ENCODE results near the gene GRAMD4. TPM values are rescaled to one million over a fixed set of nuclear protein-coding genes. Genes with fewer than 3 reads are reported as not detected.
A peak's percentile ranks its signal among the peaks of the same experiment; 100 is the strongest.

Gene GRAMD4
- total and polyA plus RNA-seq, 12 donors = 15.0 to 241 (median 79.4) TPM

DNA sequence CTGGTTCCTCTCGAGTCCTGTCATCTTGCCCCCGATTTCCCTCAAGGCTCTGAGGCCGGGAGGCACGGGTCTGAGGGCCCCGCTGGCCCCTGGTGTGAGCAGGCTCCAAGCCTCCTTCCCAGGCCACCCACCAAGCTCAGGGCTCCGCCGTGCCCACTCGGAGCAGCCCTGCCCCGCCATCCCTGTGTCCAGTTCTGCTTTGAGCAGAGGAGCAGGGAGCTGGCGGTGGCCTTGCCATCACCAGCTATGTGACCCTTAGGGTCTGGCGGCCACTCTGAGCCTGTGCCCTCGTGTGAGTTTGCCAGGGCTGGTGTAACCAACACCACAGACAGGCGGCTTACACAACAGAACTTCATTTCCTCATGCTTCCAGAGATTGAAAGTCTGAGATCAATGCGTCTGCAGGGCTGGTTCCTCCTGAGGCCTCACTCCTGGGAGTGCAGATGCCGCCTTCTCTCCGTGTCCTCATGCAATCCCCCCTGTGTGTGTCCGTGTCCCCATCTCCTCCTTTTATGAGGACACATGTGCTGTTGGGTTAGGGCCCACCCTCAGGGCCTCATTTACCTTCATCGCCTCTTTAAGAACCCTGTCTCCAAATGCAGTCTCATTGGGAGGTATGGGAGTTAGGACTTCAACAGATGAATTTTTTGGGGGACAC is 46.3 kb upstream of the GRAMD4 start:
- WGBS, 4 donors = 80 to 87% (median 84%) methylated on average over 10 to 18 of the region's 18 CpGs
- DNase-seq = peak in 2 of 7 donors; percentile 11 to 20
- H3K27me3 ChIP-seq = no peaks in the 10 kb centered on the region
- peaks cover 21 to 30% of the 10 kb centered on the region in 2 donors for H3K4me1 ChIP-seq (replicated peaks in 1 of 2)
- no peak overlapping the region for H3K4me3 ChIP-seq
- no peaks in the 10 kb centered on the region for H3K9me3 ChIP-seq (replicated peaks in 1 of 3)
- H3K27ac ChIP-seq = no peak overlapping the region
- H3K36me3 ChIP-seq (replicated peaks in 1 of 2) = no peaks in the 10 kb centered on the region
- TF ChIP-seq POLR2A (IDR thresholded peaks at IDR 0.05) = no peak
- TF ChIP-seq, protein P1, sequence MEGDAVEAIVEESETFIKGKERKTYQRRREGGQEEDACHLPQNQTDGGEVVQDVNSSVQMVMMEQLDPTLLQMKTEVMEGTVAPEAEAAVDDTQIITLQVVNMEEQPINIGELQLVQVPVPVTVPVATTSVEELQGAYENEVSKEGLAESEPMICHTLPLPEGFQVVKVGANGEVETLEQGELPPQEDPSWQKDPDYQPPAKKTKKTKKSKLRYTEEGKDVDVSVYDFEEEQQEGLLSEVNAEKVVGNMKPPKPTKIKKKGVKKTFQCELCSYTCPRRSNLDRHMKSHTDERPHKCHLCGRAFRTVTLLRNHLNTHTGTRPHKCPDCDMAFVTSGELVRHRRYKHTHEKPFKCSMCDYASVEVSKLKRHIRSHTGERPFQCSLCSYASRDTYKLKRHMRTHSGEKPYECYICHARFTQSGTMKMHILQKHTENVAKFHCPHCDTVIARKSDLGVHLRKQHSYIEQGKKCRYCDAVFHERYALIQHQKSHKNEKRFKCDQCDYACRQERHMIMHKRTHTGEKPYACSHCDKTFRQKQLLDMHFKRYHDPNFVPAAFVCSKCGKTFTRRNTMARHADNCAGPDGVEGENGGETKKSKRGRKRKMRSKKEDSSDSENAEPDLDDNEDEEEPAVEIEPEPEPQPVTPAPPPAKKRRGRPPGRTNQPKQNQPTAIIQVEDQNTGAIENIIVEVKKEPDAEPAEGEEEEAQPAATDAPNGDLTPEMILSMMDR (IDR thresholded peaks at IDR 0.05) = no peak
- intact Hi-C loops (cut with DNase I) = loop anchor here (10.0 kb wide), 2 partner anchors 81 to 161 kb away; partner anchors contain the start of gene CERK (in 1 of the 2)

DNA sequence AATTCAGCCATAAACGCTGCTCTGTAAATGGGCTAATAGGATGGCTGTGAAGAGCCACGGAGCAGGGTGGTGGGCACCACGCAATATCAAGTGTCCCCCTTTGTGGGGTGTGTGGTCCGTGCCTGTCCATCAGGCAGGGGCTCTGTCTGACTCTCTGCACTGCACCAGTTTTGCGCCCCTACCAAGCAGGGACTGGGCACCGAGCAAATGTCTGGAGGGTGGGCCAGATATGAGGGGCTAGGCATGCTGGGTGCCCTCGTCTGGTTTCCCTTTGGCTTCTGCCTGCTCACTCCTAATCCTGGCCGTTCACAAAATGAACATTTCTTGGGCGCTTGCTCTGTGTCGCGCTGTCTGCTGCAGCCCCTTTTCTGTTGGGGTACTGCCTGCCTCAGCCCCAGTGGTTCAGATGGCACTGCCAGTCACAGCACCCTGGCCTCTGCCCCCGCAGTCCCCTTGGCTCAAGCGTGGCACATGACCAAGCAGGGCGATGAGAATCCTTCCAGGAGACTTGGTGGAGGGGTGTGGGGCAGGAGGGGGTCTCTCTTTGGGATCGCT is 45.7 kb upstream of the GRAMD4 start:
- Histone ChIP-seq H3K36me3 (replicated peaks in 1 of 2) (no peaks in the 10 kb centered on the region), H3K4me3 (no peak overlapping the region), H3K27me3 (no peaks in the 10 kb centered on the region), H3K9me3 (replicated peaks in 1 of 3) (no peaks in the 10 kb centered on the region), H3K27ac (peak overlapping the region in 2 of 5 donors; percentile 73 to 80), H3K4me1 (replicated peaks in 1 of 2) (peaks cover 21 to 36% of the 10 kb centered on the region in 2 donors)
- 84 to 97% (median 88%) methylated on average over 9 to 15 of the region's 15 CpGs for WGBS, 4 donors
- TF ChIP-seq POLR2A (IDR thresholded peaks at IDR 0.05) = no peak
- TF ChIP-seq, protein P1 (IDR thresholded peaks at IDR 0.05) = no peak
- peak in 2 of 7 donors; percentile 8 to 14 for DNase-seq
- intact Hi-C loops (cut with DNase I) = loop anchor here (10.0 kb wide), 2 partner anchors 80 to 160 kb away; partner anchors contain the start of gene CERK (in 1 of the 2)

DNA sequence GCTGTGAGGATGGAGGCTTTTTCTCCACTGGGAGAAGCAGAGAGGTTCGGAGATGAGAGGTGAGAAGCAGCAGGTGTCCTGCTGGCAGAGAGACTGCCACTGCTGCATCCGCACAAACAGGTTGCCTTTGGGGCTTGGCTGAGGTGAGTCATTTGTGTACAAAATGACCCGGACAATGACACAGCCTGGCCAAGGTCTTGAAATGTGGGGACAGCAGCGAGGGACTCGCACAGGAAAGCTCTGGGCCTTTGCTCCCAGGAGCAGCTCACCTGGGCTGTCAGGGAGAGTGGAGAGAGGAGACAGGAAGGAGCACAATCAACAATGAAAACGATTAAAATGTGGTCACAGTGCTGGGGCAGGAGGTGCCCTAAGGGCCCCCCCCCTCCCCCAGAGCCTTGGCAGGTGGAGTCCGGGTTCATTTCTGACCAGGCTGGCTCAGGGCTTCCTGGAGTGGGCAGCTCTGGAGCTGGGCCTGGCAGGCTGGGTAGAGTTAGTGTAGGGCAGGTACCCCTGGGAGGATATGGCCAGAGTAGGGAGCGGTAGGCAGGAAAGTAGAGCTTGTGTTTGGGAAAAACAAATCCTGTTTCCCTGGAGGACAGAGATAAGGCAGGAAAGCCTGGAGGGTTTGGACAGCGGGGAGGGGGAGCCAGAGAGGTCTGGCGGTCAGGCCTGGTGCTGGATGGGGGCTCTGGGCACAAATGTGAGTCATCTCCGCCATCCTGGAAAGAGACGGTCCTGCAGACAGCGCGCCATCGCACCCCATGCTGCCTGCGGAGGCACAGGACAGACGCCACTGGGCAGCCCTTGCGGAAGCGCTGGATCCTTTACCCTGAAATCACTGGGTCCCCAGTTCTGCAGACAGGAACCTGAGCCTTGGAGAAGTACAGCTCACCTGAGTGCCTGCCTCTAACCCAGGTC is 44.9 kb upstream of the GRAMD4 start:
- intact Hi-C loops (cut with DNase I) = loop anchor here (10.0 kb wide), 2 partner anchors 80 to 160 kb away; partner anchors contain the start of gene CERK (in 1 of the 2)
- H3K4me1 ChIP-seq (replicated peaks in 1 of 2) = peaks cover 21 to 40% of the 10 kb centered on the region in 2 donors
- 61 to 68% (median 64%) methylated on average over 15 to 19 of the region's 19 CpGs for WGBS, 4 donors

More for the DNA sequence above, 44.9 kb upstream of the GRAMD4 start:
- Histone ChIP-seq H3K4me3 (no peak overlapping the region), H3K36me3 (replicated peaks in 1 of 2) (no peaks in the 10 kb centered on the region), H3K9me3 (replicated peaks in 1 of 3) (no peaks in the 10 kb centered on the region), H3K27ac (peak overlapping the region in 3 of 5 donors; percentile 53 to 80 (median 73)), H3K27me3 (no peaks in the 10 kb centered on the region)
- TF ChIP-seq POLR2A (IDR thresholded peaks at IDR 0.05) = no peak
- TF ChIP-seq, protein P1 (IDR thresholded peaks at IDR 0.05) = no peak
- peak in 5 of 7 donors; percentile 42 to 77 (median 59) for DNase-seq
